H1 (cell line): ENCODE results near the gene SLC6A12. TPM values are rescaled to one million over a fixed set of nuclear protein-coding genes. Genes with fewer than 3 reads are reported as not detected.

Experiments used
- ATF2 ChIP-seq: IDR thresholded peaks from 2 replicates; pipeline ENCODE4 v1.6.1; 2012; ENCODE audit warnings: low read length, inconsistent platforms
- BRCA1 ChIP-seq: IDR thresholded peaks from 2 replicates; pipeline ENCODE4 v1.6.1; 2012; ENCODE audit warnings: low read depth, low read length, improper control_type of control experiment
- TAF1 ChIP-seq: IDR thresholded peaks from 2 replicates; pipeline ENCODE4 v1.6.1; 2011; ENCODE audit warnings: mild to moderate bottlenecking, low read depth, low read length
- polyA plus RNA-seq, 7 experiments: library from polyadenylated mRNA; depleted of rRNA in 3 of 7; stranded (reverse) in 5 of 7; unstranded in 2 of 7; fragments of >200 nt in 5 of 7; fragments of 200-250 nt in 2 of 7; gene quantifications; 1 replicate in 5 of 7; 2 replicates in 1 of 7; 4 replicates in 1 of 7; pipeline versions ENCODE4 v1.2.1 to v1.2.3, GENCODE V29; 2011 to 2013; ENCODE audit warnings: missing spikeins in 2 of 7, mixed read lengths in 2 of 7
- total RNA-seq: library from RNA; stranded (reverse); fragmentation: NEBNext Ultra II Directional; extraction: Animal tissue kit (Norgen Biotek cat#: 25700); gene quantifications from 2 replicates; pipeline ENCODE4 v1.2.1, GENCODE V29; 2021

SLC6A12 gene
- total and polyA plus RNA-seq, 2 of the 8 experiments (the other 6 are each of a cell fraction or from before 2014, with no cell fraction given): 0.70 to 1.1 TPM

- TF ChIP-seq ATF2 (no peak), BRCA1 (no peak), TAF1 (no peak)
Measured at GRCh38 chr12:195951-196350, 18.0 kb downstream of the SLC6A12 start (continued).
